IMR-90 (cell line): ENCODE results near the gene SALL4. TPM values are rescaled to one million over a fixed set of nuclear protein-coding genes. Genes with fewer than 3 reads are reported as not detected.

Source experiments
- ATAC-seq: fragments of 200-7000 bp; cut with Tn5 transposase; 2 replicates; pipeline ENCODE4 v1.9.1; 2020; ENCODE audit warnings: low read depth, mild to moderate bottlenecking, moderate library complexity
- BruUV-seq: library from RNA; stranded (reverse); fragments of 400-500 nt; replicated peaks from 2 replicates; lab custom pipeline; 2021; lab: Mats Ljungman, UMichigan
- CTCF ChIA-PET: fragments of 300-600 bp; formaldehyde crosslinking; extraction: SDS; loops from one replicate; lab custom pipeline; 2021; ENCODE audit warnings: antibody characterized with exemption; lab: Yijun Ruan, JAX
- POLR2A ChIA-PET: fragments of 300-600 bp; sonication (Branson Sonifier 250); formaldehyde crosslinking; loops from one replicate; lab custom pipeline; 2022; ENCODE audit warnings: antibody characterized with exemption; ENCODE audit not compliant: unreplicated experiment; lab: Charles Lee
- DNase-seq: peaks from one replicate; pipeline ENCODE4 v3.0.0; 2013
- H2AFZ ChIP-seq: replicated peaks from 2 replicates; pipeline ENCODE3; 2013; ENCODE audit warnings: low read length, mild to moderate bottlenecking; ENCODE audit not compliant: poor library complexity
- H2AK5ac ChIP-seq: 2 replicates; pipeline ENCODE4 v1.6.1; 2013; ENCODE audit warnings: low read depth, low read length, inconsistent platforms
- H2AK9ac ChIP-seq: replicated peaks from 2 replicates; pipeline ENCODE3; 2013; ENCODE audit warnings: mild to moderate bottlenecking, low read depth, low read length, moderate library complexity; ENCODE audit not compliant: poor library complexity
- H2BK120ac ChIP-seq: 2 replicates; pipeline ENCODE4 v1.6.1; 2013; ENCODE audit warnings: low read depth, low read length, inconsistent platforms
- H2BK15ac ChIP-seq: 3 replicates; pipeline ENCODE4 v1.6.1; 2013; ENCODE audit warnings: low read depth, low read length, inconsistent platforms
- H2BK20ac ChIP-seq: 2 replicates; pipeline ENCODE4 v1.6.1; 2013; ENCODE audit warnings: low read depth, mild to moderate bottlenecking, inconsistent platforms, low read length, moderate library complexity
- H2BK5ac ChIP-seq: 2 replicates; pipeline ENCODE4 v1.6.1; 2013; ENCODE audit warnings: mild to moderate bottlenecking, low read depth, low read length, inconsistent platforms; ENCODE audit not compliant: poor library complexity, severe bottlenecking
- H3K14ac ChIP-seq: replicated peaks from 2 replicates; pipeline ENCODE4 v1.6.1; 2013; ENCODE audit warnings: low read depth, low read length, inconsistent platforms
- H3K18ac ChIP-seq: 2 replicates; pipeline ENCODE4 v1.6.1; 2013; ENCODE audit warnings: low read depth, low read length, control low read depth
- H3K23ac ChIP-seq: 2 replicates; pipeline ENCODE4 v1.6.1; 2013; ENCODE audit warnings: low read depth, low read length, inconsistent platforms
- H3K27ac ChIP-seq: 2 replicates; pipeline ENCODE4 v1.5.1; 2013; ENCODE audit warnings: mild to moderate bottlenecking, control low read depth, low read length; ENCODE audit not compliant: insufficient read depth
- H3K27me3 ChIP-seq: 2 replicates; pipeline ENCODE4 v1.6.1; 2013; ENCODE audit warnings: low read length; ENCODE audit not compliant: control insufficient read depth, insufficient read depth
- H3K36me3 ChIP-seq: 2 replicates; pipeline ENCODE4 v1.6.1; 2013; ENCODE audit warnings: low read length, mixed read lengths; ENCODE audit not compliant: control insufficient read depth, insufficient read depth
- H3K4ac ChIP-seq: 2 replicates; pipeline ENCODE4 v1.6.1; 2013; ENCODE audit warnings: low read depth, low read length, inconsistent platforms
- H3K4me1 ChIP-seq: 2 replicates; pipeline ENCODE4 v1.6.1; 2013; ENCODE audit warnings: low read length, mixed read lengths; ENCODE audit not compliant: control insufficient read depth, insufficient read depth
- H3K4me2 ChIP-seq: 2 replicates; pipeline ENCODE4 v1.6.1; 2013; ENCODE audit warnings: low read depth, mild to moderate bottlenecking, control low read depth, low read length, moderate library complexity
- H3K4me3 ChIP-seq: 2 replicates; pipeline ENCODE4 v1.5.1; 2013; ENCODE audit warnings: low read depth, mild to moderate bottlenecking, control low read depth, low read length, moderate library complexity; ENCODE audit not compliant: insufficient read depth
- H3K56ac ChIP-seq: 2 replicates; pipeline ENCODE4 v1.6.1; 2013; ENCODE audit warnings: low read length, inconsistent platforms; ENCODE audit not compliant: insufficient read depth; ENCODE audit errors: extremely low read depth
- H3K79me1 ChIP-seq, 2 experiments: 2 replicates each; pipeline ENCODE4 v1.6.1; 2013; ENCODE audit warnings: low read length in 2 of 2, inconsistent platforms in 1 of 2, low read depth in 1 of 2
- H3K9ac ChIP-seq: 2 replicates; pipeline ENCODE4 v1.6.1; 2013; ENCODE audit warnings: low read depth, low read length, control low read depth
- H3K9me1 ChIP-seq: 2 replicates; pipeline ENCODE4 v1.6.1; 2013; ENCODE audit warnings: low read length, inconsistent platforms; ENCODE audit not compliant: insufficient read depth
- H3K9me3 ChIP-seq: 2 replicates; pipeline ENCODE4 v1.6.1; 2013; ENCODE audit warnings: low read length; ENCODE audit not compliant: control insufficient read depth, insufficient read depth
- H4K20me1 ChIP-seq: 2 replicates; pipeline ENCODE4 v1.6.1; 2013; ENCODE audit warnings: low read length, inconsistent platforms; ENCODE audit not compliant: insufficient read depth
- H4K5ac ChIP-seq: 2 replicates; pipeline ENCODE4 v1.6.1; 2013; ENCODE audit warnings: mild to moderate bottlenecking, low read depth, low read length, control low read depth
- H4K8ac ChIP-seq, 2 experiments: 2 replicates each; pipeline ENCODE4 v1.6.1; 2013; ENCODE audit warnings: low read depth in 2 of 2, low read length in 2 of 2, control low read depth in 1 of 2, inconsistent platforms in 1 of 2
- H4K91ac ChIP-seq: 2 replicates; pipeline ENCODE4 v1.6.1; 2013; ENCODE audit warnings: low read depth, low read length, inconsistent platforms; ENCODE audit not compliant: insufficient read depth
- CEBPB ChIP-seq: IDR thresholded peaks from 2 replicates; pipeline ENCODE4 v1.6.1; 2012; ENCODE audit warnings: low read depth, low read length, improper control_type of control experiment
- SMC3 ChIP-seq: fragments of 150-350 bp; IDR thresholded peaks from 2 replicates; pipeline ENCODE4 v1.6.1; 2016; ENCODE audit warnings: low read depth, mild to moderate bottlenecking, antibody characterized with exemption, low read length, moderate library complexity
- WGBS, 2 experiments: methylation state at CpG; one replicate each; pipeline versions ENCODE4 v1.1.5 to v1.1.7; 2013; ENCODE audit warnings: missing lambda C conversion rate in 2 of 2; ENCODE audit not compliant: insufficient read length in 1 of 2; ENCODE audit errors: extremely low coverage in 2 of 2; 5-methylcytosine and 5-hydroxymethylcytosine counted together
- dilution Hi-C: fragments of 300-500 bp; cut with HindIII; formaldehyde crosslinking; loops from one replicate; pipeline ENCODE4 v1.14.3; 2018; ENCODE audit warnings: low sequenced_read_pairs; ENCODE audit not compliant: unreplicated experiment
- in situ Hi-C: fragments of 300-500 bp; cut with MboI; formaldehyde crosslinking; loops from 3 replicates; pipeline ENCODE4 v1.14.3; 2019; ENCODE audit warnings: low sequenced_read_pairs, inconsistent platforms, mixed read lengths
- intact Hi-C: fragments of 100-400 bp; cut with micrococcal nuclease; formaldehyde crosslinking; loops from 2 replicates; pipeline ENCODE4 v1.10.0; 2022
- polyA plus RNA-seq, 3 experiments: library from polyadenylated mRNA; depleted of rRNA; stranded (reverse); fragments of >200 nt; gene quantifications; 2 replicates each; pipeline ENCODE4 v1.2.3, GENCODE V29; 2012; ENCODE audit warnings: low replicate concordance in 1 of 3
- total RNA-seq: library from RNA; depleted of rRNA; stranded (reverse); fragments of >200 nt; gene quantifications from 2 replicates; pipeline ENCODE4 v1.2.3, GENCODE V29; 2012

Gene SALL4
- total and polyA plus RNA-seq, 2 of the 4 experiments (the other 2 are of a cell fraction), result not detected

DNA sequence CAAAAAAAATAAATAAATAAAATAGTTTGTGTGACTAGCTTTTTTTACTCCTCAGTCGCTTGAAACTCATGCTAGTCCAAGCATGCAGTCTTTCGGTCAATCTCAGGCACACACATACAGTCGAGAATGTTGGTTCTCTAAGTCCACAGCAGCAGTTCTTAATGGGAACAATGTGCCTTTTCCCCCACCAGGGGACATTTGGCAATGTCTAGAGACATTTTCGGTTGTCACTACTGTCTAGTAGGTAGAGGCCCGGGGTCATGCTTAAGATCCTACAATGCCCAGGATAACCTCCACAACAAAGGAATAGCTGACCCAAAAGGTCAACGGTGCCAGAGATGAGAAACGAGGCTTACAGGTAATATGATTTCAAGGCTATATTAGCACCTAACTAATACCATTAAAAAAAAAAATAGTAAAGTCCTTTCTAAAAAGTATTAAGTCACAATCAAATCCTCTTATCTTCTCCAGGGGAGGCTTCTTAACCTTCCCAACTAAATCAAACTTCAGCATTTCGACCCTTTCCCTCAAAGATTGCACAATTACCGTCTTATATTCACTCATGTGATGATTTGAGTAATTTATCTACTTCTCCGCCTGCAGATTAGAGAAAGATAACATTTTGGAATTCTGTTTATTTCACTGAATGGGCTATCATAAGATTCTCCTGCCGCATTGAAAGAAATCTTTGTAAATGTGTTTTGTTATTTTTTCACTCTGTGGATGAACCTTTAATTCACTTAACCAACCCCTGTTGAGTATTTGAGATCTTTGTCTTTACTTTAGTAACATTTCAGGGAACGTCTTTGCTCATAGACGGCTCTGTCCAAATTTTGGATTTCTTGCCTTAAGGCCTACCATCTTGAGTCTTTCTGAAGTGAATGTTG is 8.1 kb upstream of the SALL4 start:
- Histone ChIP-seq H2AK5ac (no peak overlapping the region), H3K79me1 (no peaks in the 10 kb centered on the region), H3K14ac (no peak overlapping the region), H3K27ac (no peak overlapping the region), H3K27me3 (0 out of 2 replicates have a peak, but pooled peaks cover 2% of the 10 kb centered on the region), H3K4me3 (no peak overlapping the region), H2AFZ (no peak overlapping the region), H3K4me1 (0 out of 2 replicates have a peak, but pooled peaks cover 2% of the 10 kb centered on the region), H3K23ac (no peak overlapping the region), H4K20me1 (no peaks in the 10 kb centered on the region), H3K4me2 (no peak overlapping the region), H4K5ac (no peak overlapping the region), H3K9me1 (no peaks in the 10 kb centered on the region), H3K9me3 (no peaks in the 10 kb centered on the region), H3K4ac (no peak overlapping the region), H2BK120ac (no peak overlapping the region), H3K9ac (no peak overlapping the region), H2BK5ac (peak overlapping the region; percentile 33), H4K8ac (no peak overlapping the region; a peak in 1 of 4 replicates), H2BK20ac (no peak overlapping the region), H2AK9ac (no peak overlapping the region), H3K18ac (peak overlapping the region; percentile 83; the same call in 1 of the 2 replicates), H4K91ac (no peak overlapping the region), H3K56ac (no peak overlapping the region), H2BK15ac (no peak overlapping the region), H3K36me3 (no peaks in the 10 kb centered on the region)
- DNase-seq (no peak), ATAC-seq (no peak)
- no TSS peak for BruUV-seq
- CTCF ChIA-PET, result interaction anchor here (0.6 kb wide), 1 partner anchor 238 kb away, joined by 4 read pairs; no protein-coding TSS in a partner anchor
- POLR2A ChIA-PET, result no interaction called here
- intact Hi-C loops (no loop called here), dilution Hi-C loops (no loop called here), in situ Hi-C loops (no loop called here)
- WGBS, 2 experiments, result 80% methylated on average over 1 of the region's 13 CpGs; no CpG with 5 or more reads in 1 of the 2 experiments
- TF ChIP-seq SMC3 (no peak), CEBPB (peak; percentile 59)
